ENCODE data around the gene SLC22A5.
A peak's percentile ranks its signal among the peaks of the same experiment; 100 is the strongest.

Gene SLC22A5

GRCh38 chr5:132385326-132386105 is 16.0 kb downstream of the SLC22A5 start:
- in situ Hi-C loops (cut with HindIII; ENCODE audit: low pct_unique_long_range_greater_than_20kb, low sequenced_read_pairs): no loop called here
- TF ChIP-seq JUND (IDR thresholded peaks at IDR 0.05; ENCODE audit: low read depth): no peak

GRCh38 chr5:132386644-132387286 is 17.3 kb downstream of the SLC22A5 start:
- in situ Hi-C loops (cut with HindIII; ENCODE audit: low pct_unique_long_range_greater_than_20kb, low sequenced_read_pairs): no loop called here
- DNase-seq (ENCODE audit: low read depth in 1 of 2, low spot score in 1 of 2): peak in 1 of 2 experiments; percentile 79
- no peak for TF ChIP-seq JUND (IDR thresholded peaks at IDR 0.05; ENCODE audit: low read depth)

More at GRCh38 chr5:132385326-132386105, 16.0 kb downstream of the SLC22A5 start:
- peak; percentile 28 to 75 for DNase-seq (ENCODE audit: low read depth in 1 of 2, low spot score in 1 of 2)

- in situ Hi-C loops (cut with HindIII; ENCODE audit: low pct_unique_long_range_greater_than_20kb, low sequenced_read_pairs): no loop called here
- peak; percentile 44 to 74 for DNase-seq (ENCODE audit: low read depth in 1 of 2, low spot score in 1 of 2)
- peak; percentile 30; the same call in 1 of the 2 replicates for TF ChIP-seq JUND (IDR thresholded peaks at IDR 0.05; ENCODE audit: low read depth)
These were observed 18.2 kb downstream of the SLC22A5 start for GRCh38 chr5:132387640-132388117.

- peak in 1 of 2 experiments; percentile 73 for DNase-seq (ENCODE audit: low read depth in 1 of 2, low spot score in 1 of 2)
- in situ Hi-C loops (cut with HindIII; ENCODE audit: low pct_unique_long_range_greater_than_20kb, low sequenced_read_pairs): no loop called here
- no peak for TF ChIP-seq JUND (IDR thresholded peaks at IDR 0.05; ENCODE audit: low read depth)
These were observed 18.9 kb downstream of the SLC22A5 start for GRCh38 chr5:132388244-132389050.

GRCh38 chr5:132389051-132389331 is 19.5 kb downstream of the SLC22A5 start:
- in situ Hi-C loops (cut with HindIII; ENCODE audit: low pct_unique_long_range_greater_than_20kb, low sequenced_read_pairs): no loop called here
- no peak for DNase-seq (ENCODE audit: low read depth in 1 of 2, low spot score in 1 of 2)
- no peak for TF ChIP-seq JUND (IDR thresholded peaks at IDR 0.05; ENCODE audit: low read depth)

DNA sequence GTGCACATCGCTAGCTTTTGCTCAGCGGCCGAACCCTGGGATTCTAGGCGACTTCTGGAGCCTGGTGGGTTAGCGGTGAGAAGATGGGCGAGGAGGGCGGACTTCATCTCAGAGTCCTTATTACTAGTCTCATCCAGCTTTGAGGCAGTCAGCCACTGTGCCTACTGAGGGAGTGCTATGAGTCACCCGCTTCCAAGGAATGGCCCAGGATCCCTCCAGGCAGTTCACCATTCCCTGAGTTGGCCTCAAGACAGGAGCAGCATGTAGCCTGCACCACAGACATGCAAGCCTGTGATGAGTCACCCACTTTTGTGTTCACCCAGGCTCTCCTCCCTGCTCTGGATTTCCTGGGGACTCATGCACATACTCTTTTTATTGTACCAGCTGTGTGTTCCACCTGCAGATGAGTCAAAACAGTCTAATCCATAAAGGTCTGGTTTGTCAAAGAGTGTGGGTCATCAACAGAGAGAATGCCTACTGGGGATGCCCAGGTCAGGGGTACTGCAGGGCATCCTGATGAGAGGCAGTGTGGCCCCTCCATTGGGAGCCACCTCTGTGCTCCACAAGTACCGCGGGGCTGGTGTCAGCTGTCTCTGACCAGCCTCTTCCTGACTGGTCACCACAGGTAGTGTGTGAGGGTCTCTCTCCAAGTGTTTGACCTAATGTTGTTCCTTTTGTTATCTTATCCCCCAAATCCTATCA is 20.2 kb downstream of the SLC22A5 start:
- TF ChIP-seq JUND (IDR thresholded peaks at IDR 0.05; ENCODE audit: low read depth): no peak
- in situ Hi-C loops (cut with HindIII; ENCODE audit: low pct_unique_long_range_greater_than_20kb, low sequenced_read_pairs): no loop called here
- peak in 1 of 2 experiments; percentile 42 for DNase-seq (ENCODE audit: low read depth in 1 of 2, low spot score in 1 of 2)

GRCh38 chr5:132391247-132391646 is 21.7 kb downstream of the SLC22A5 start:
- DNase-seq (ENCODE audit: low read depth in 1 of 2, low spot score in 1 of 2): no peak
- in situ Hi-C loops (cut with HindIII; ENCODE audit: low pct_unique_long_range_greater_than_20kb, low sequenced_read_pairs): no loop called here
- no peak for TF ChIP-seq JUND (IDR thresholded peaks at IDR 0.05; ENCODE audit: low read depth)

GRCh38 chr5:132391870-132392269 is 22.4 kb downstream of the SLC22A5 start:
- in situ Hi-C loops (cut with HindIII; ENCODE audit: low pct_unique_long_range_greater_than_20kb, low sequenced_read_pairs): no loop called here
- TF ChIP-seq JUND (IDR thresholded peaks at IDR 0.05; ENCODE audit: low read depth): no peak
- DNase-seq (ENCODE audit: low read depth in 1 of 2, low spot score in 1 of 2): no peak

DNA sequence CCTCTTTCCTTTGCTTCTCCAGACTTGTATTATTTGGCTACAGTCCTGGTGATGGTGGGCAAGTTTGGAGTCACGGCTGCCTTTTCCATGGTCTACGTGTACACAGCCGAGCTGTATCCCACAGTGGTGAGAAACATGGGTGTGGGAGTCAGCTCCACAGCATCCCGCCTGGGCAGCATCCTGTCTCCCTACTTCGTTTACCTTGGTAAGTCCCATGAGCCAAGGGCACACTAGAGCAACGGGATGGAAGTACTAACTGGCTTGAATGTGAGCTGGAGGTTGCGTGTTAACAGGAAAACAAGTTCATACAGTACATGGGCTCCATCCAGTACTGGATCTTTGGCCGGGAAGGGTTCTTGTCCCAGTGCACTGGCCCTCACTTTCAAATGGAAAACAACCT is 22.9 kb downstream of the SLC22A5 start:
- DNase-seq (ENCODE audit: low read depth in 1 of 2, low spot score in 1 of 2): no peak
- TF ChIP-seq JUND (IDR thresholded peaks at IDR 0.05; ENCODE audit: low read depth): no peak
- in situ Hi-C loops (cut with HindIII; ENCODE audit: low pct_unique_long_range_greater_than_20kb, low sequenced_read_pairs): no loop called here

- in situ Hi-C loops (cut with HindIII; ENCODE audit: low pct_unique_long_range_greater_than_20kb, low sequenced_read_pairs): no loop called here
- no peak for DNase-seq (ENCODE audit: low read depth in 1 of 2, low spot score in 1 of 2)
These were observed 23.7 kb downstream of the SLC22A5 start for GRCh38 chr5:132392978-132393825.

DNA sequence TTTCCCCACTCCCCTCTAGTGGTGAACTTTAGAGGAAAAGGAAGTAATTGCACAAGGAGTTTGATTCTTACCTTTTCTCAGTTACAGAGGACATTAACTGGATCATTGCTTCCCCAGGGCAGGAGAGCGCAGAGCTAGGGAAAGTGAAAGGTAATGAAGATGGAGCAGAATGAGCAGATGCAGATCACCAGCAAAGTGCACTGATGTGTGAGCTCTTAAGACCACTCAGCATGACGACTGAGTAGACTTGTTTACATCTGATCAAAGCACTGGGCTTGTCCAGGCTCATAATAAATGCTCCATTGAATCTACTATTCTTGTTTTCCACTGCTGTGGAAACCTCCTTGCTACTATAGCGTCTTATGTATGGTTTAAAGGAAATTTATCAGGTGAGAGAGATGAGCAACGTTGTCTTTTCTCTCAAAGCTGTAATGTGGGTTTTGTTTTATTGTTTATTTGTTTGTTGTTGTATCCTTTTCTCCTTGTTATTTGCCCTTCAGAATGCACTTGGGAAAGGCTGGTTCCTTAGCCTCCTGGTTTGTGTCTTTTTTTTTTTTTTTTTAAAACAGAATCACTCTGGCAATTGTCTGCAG is 25.3 kb downstream of the SLC22A5 start:
- no peak for DNase-seq (ENCODE audit: low read depth in 1 of 2, low spot score in 1 of 2)
- in situ Hi-C loops (cut with HindIII; ENCODE audit: low pct_unique_long_range_greater_than_20kb, low sequenced_read_pairs): no loop called here
- TF ChIP-seq JUND (IDR thresholded peaks at IDR 0.05; ENCODE audit: low read depth): no peak

More at GRCh38 chr5:132392978-132393825, 23.7 kb downstream of the SLC22A5 start:
- no peak for TF ChIP-seq JUND (IDR thresholded peaks at IDR 0.05; ENCODE audit: low read depth)
